COLO829 (cell line): ENCODE results near the gene C11orf91.
"Not testable (repeated sequence)": the region's sequence is repeated elsewhere in the genome, so short reads cannot be mapped to it uniquely, and the experiment has no call there.

Experiments used
- DNase-seq: peaks from one replicate; pipeline ENCODE4 v3.0.0; 2012; ENCODE audit warnings: low spot score

The C11orf91 gene

GRCh38 chr11:33700502-33701271 lies at the start of gene C11orf91:
C11orf91 (minus strand) TSS chr11:33700826; CDS start chr11:33700740, 86 bp downstream.
- peak; percentile 84 for DNase-seq

- DNase-seq = no peak
Measured at GRCh38 chr11:33747979-33748378, 47.4 kb upstream of the C11orf91 start.

- DNase-seq = no peak
Measured at GRCh38 chr11:33743291-33743690, 42.7 kb upstream of the C11orf91 start.

- DNase-seq = no peak
Measured at GRCh38 chr11:33742249-33742851, 41.7 kb upstream of the C11orf91 start.

- no peak for DNase-seq
Measured at GRCh38 chr11:33741806-33742205, 41.2 kb upstream of the C11orf91 start.

GRCh38 chr11:33737362-33737821 lies 36.8 kb upstream of the C11orf91 start:
- DNase-seq = no peak

GRCh38 chr11:33736148-33736812 lies 35.7 kb upstream of the C11orf91 start, which contains the start of gene CD59:
CD59 (minus strand) TSS chr11:33736423; CDS start chr11:33722445, 13,978 bp downstream.
- DNase-seq = peak; percentile 83

- DNase-seq = no peak
Measured at GRCh38 chr11:33735271-33736147, 34.9 kb upstream of the C11orf91 start.

GRCh38 chr11:33734441-33735270 lies 34.0 kb upstream of the C11orf91 start:
- no peak for DNase-seq

- DNase-seq = no peak
Measured at GRCh38 chr11:33733980-33734379, 33.4 kb upstream of the C11orf91 start.

- DNase-seq = no peak
Measured at GRCh38 chr11:33731723-33732531, 31.3 kb upstream of the C11orf91 start.

- no peak for DNase-seq
Measured at GRCh38 chr11:33730716-33731115, 30.1 kb upstream of the C11orf91 start.

- not testable (repeated sequence) for DNase-seq
Measured at GRCh38 chr11:33729072-33729664, 28.5 kb upstream of the C11orf91 start.

GRCh38 chr11:33727539-33727938 lies 26.9 kb upstream of the C11orf91 start:
- DNase-seq = not testable (repeated sequence)

GRCh38 chr11:33725496-33725895 lies 24.9 kb upstream of the C11orf91 start:
- DNase-seq = no peak

- DNase-seq = no peak
Measured at GRCh38 chr11:33724644-33725035, 24.0 kb upstream of the C11orf91 start.

GRCh38 chr11:33723238-33723881 lies 22.7 kb upstream of the C11orf91 start:
- DNase-seq = peak; percentile 85

- DNase-seq = no peak
Measured at GRCh38 chr11:33722590-33723234, 22.1 kb upstream of the C11orf91 start.

GRCh38 chr11:33721984-33722383 lies 21.4 kb upstream of the C11orf91 start:
- no peak for DNase-seq
